ENCODE data around the gene FYN. TPM values are rescaled to one million over a fixed set of nuclear protein-coding genes. Genes with fewer than 3 reads are reported as not detected.

Gene FYN
- total and polyA plus RNA-seq, 2 of the 8 experiments (the other 6 are each of a cell fraction or from before 2014, with no cell fraction given): 46.8 to 97.2 TPM

DNA sequence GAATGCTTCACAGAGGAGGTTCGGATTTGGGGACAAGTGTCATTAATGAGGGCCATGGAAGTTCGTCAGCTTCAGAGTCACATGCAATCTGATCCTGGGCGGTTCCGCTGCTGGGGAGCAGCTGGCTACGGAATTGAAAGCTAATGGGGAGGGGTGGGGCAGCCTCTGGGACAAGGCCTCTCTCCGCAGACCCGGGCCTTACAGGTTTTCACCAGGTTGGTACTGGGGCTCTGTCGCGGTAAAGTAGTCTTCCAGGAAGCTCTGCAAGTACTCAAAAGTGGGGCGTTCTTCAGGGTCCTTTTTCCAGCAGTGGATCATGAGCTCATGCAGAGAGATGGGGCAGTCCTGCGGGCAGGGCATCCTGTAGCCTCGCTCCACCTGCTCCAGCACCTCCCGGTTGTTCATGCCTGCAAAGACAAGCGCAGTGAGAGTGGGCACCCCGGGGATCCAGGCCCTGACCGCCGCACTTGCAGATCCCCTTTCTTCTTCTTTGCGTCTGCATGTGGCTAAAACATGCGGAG, 211.7 kb downstream of the FYN start:
- H3K9me3 ChIP-seq (ENCODE audit: insufficient read depth in 2 of 2, low read depth in 1 of 2, low read length in 1 of 2): no peaks in the 10 kb centered on the region
- H3K56ac ChIP-seq (replicated peaks; ENCODE audit: insufficient read length, low read depth, low read length): no peak overlapping the region
- H3K4me3 ChIP-seq (ENCODE audit: extremely low read depth in 1 of 4, insufficient read depth in 2 of 4, low read depth in 3 of 4, low read length in 4 of 4): peak overlapping the region in 3 of 4 experiments; percentile 36 to 49 (median 46); a peak in 6 of 8 replicates
- DNase-seq (ENCODE audit: low read depth in 1 of 2, low spot score in 2 of 2) (peak; percentile 27 to 67), FAIRE-seq (peak; percentile 7)
- ChIA-PET POLR2A (ENCODE audit: partially characterized antibody) (interaction anchor here (0.9 to 1.4 kb wide), 2 partner anchors 9 to 30 kb away, joined by 4 to 5 read pairs; no protein-coding TSS in a partner anchor), CTCF (ENCODE audit: partially characterized antibody) (interaction anchor here (0.6 to 1.4 kb wide), 3 partner anchors 17 to 405 kb away, joined by 4 to 6 read pairs (median 4); partner anchors contain the start of gene TRAF3IP2)
- no peak overlapping the region for H2BK15ac ChIP-seq (ENCODE audit: low read length)
- H3K79me2 ChIP-seq (ENCODE audit: control insufficient read depth in 1 of 2, insufficient read depth in 2 of 2, low read length in 2 of 2): no peaks in the 10 kb centered on the region
- no peak overlapping the region for H3K14ac ChIP-seq (ENCODE audit: insufficient read length)
- H3K18ac ChIP-seq (ENCODE audit: extremely low read depth, low read length): 0 out of 2 replicates have a peak overlapping the region, but pooled peaks have one; percentile 9
- H2BK12ac ChIP-seq (ENCODE audit: low read depth, low read length): no peak overlapping the region
- no peak overlapping the region for H4K5ac ChIP-seq (ENCODE audit: insufficient read length, low read depth, low read length)
- peaks cover 8% of the 10 kb centered on the region; the same call in 1 of the 2 replicates for H3K23me2 ChIP-seq (ENCODE audit: low read depth, low read length)
- H3K23ac ChIP-seq (ENCODE audit: insufficient read length): no peak overlapping the region
- H3K4me2 ChIP-seq (ENCODE audit: insufficient read depth in 1 of 2, low read depth in 2 of 2, low read length in 2 of 2): peak overlapping the region; percentile 58 to 65
- H2BK120ac ChIP-seq (replicated peaks; ENCODE audit: low read depth, low read length): no peak overlapping the region
- no peak overlapping the region for H4K91ac ChIP-seq (replicated peaks; ENCODE audit: insufficient read length, low read length)
- H3K79me1 ChIP-seq (ENCODE audit: low read depth, low read length): no peaks in the 10 kb centered on the region
- peak overlapping the region in 2 of 4 experiments; percentile 25 to 33; a peak in 1 of 7 replicates for H3K9ac ChIP-seq (replicated peaks in 1 of 4; ENCODE audit: extremely low read depth in 1 of 4, low read depth in 3 of 4, low read length in 3 of 4)
- no peak overlapping the region for H2AFZ ChIP-seq (ENCODE audit: low read length)
- H3K4me1 ChIP-seq (replicated peaks in 1 of 4; ENCODE audit: control insufficient read depth in 3 of 4, insufficient read depth in 4 of 4, low read length in 3 of 4): peaks cover 13 to 33% (median 24%) of the 10 kb centered on the region in 4 experiments
- H3K4ac ChIP-seq (replicated peaks; ENCODE audit: insufficient read length, low read depth, low read length): no peak overlapping the region
- no peaks in the 10 kb centered on the region for H3K36me3 ChIP-seq (ENCODE audit: control insufficient read depth in 2 of 4, insufficient read depth in 4 of 4, low read length in 3 of 4)
- TF ChIP-seq YY1 (IDR thresholded peaks at IDR 0.05; ENCODE audit: low read depth, low read length) (no peak), CBX5 (IDR thresholded peaks at IDR 0.05; ENCODE audit: low read depth, low read length) (no peak), SP1 (IDR thresholded peaks at IDR 0.05; ENCODE audit: low read depth, low read length) (peak; percentile 36; the same call in 1 of the 2 replicates), BACH1 (IDR thresholded peaks at IDR 0.05; ENCODE audit: low read length) (no peak), MAFK (IDR thresholded peaks at IDR 0.05; ENCODE audit: low read depth, low read length) (no peak), POLR2A (IDR thresholded peaks at IDR 0.05; ENCODE audit: control extremely low read depth in 1 of 2, low read depth in 2 of 2, low read length in 2 of 2) (peak in 1 of 2 experiments; percentile 22; a peak in 1 of 3 replicates), SIX5 (IDR thresholded peaks at IDR 0.05; ENCODE audit: low read depth, low read length) (0 out of 2 replicates have a peak, but pooled peaks have one; percentile 19), TAF1 (IDR thresholded peaks at IDR 0.05; ENCODE audit: low read depth, low read length) (0 out of 2 replicates have a peak, but pooled peaks have one; percentile 19), ASH2L (IDR thresholded peaks at IDR 0.05; ENCODE audit: low read length) (peak; percentile 89), TCF12 (IDR thresholded peaks at IDR 0.05; ENCODE audit: low read depth, low read length) (0 out of 2 replicates have a peak, but pooled peaks have one; percentile 3), MAX (IDR thresholded peaks at IDR 0.05) (peak; percentile 49; the same call in 1 of the 2 replicates), RBBP5 (IDR thresholded peaks at IDR 0.05; ENCODE audit: borderline replicate concordance, low read depth, low read length) (peak; percentile 74; the same call in 1 of the 2 replicates)
- H3K27me3 ChIP-seq (replicated peaks in 1 of 4; ENCODE audit: control insufficient read depth in 3 of 4, extremely low read depth in 1 of 4, insufficient read depth in 3 of 4, low read length in 3 of 4): no peaks in the 10 kb centered on the region
- peak overlapping the region; percentile 26; the same call in 1 of the 2 replicates for H2BK5ac ChIP-seq (ENCODE audit: low read depth, low read length)
- H4K20me1 ChIP-seq (replicated peaks in 1 of 2; ENCODE audit: control insufficient read depth in 1 of 2, insufficient read depth in 2 of 2, low read length in 2 of 2): no peaks in the 10 kb centered on the region
- H4K8ac ChIP-seq (ENCODE audit: extremely low read depth, insufficient read depth, low read length): peak overlapping the region; percentile 86; the same call in 1 of the 2 replicates
- WGBS, 2 experiments (ENCODE audit: extremely low coverage in 1 of 2, insufficient coverage in 1 of 2, insufficient read length in 1 of 2, insufficient replicate concordance in 2 of 2, low coverage in 1 of 2, low lambda C conversion rate in 2 of 2, missing lambda C conversion rate in 1 of 2): 10% methylated on average over 19 of the region's 19 CpGs; no CpG with 5 or more reads in 1 of the 2 experiments
- H3K27ac ChIP-seq (ENCODE audit: low read depth, low read length): no peak overlapping the region
- 0 out of 2 replicates have a peak overlapping the region, but pooled peaks have one; percentile 63 for H2BK20ac ChIP-seq (ENCODE audit: low read length)
- no peak overlapping the region for H2AK5ac ChIP-seq (ENCODE audit: low read depth, low read length)
